ENCODE measurements around the gene HSD11B2. TPM values are rescaled to one million over a fixed set of nuclear protein-coding genes. Genes with fewer than 3 reads are reported as not detected.

Gene HSD11B2
- total RNA-seq (2022; extraction: Qiagen RNA extraction; ENCODE audit: low read depth), result 1.2 to 1.8 TPM (median 1.7 TPM) in 5 replicates

DNA sequence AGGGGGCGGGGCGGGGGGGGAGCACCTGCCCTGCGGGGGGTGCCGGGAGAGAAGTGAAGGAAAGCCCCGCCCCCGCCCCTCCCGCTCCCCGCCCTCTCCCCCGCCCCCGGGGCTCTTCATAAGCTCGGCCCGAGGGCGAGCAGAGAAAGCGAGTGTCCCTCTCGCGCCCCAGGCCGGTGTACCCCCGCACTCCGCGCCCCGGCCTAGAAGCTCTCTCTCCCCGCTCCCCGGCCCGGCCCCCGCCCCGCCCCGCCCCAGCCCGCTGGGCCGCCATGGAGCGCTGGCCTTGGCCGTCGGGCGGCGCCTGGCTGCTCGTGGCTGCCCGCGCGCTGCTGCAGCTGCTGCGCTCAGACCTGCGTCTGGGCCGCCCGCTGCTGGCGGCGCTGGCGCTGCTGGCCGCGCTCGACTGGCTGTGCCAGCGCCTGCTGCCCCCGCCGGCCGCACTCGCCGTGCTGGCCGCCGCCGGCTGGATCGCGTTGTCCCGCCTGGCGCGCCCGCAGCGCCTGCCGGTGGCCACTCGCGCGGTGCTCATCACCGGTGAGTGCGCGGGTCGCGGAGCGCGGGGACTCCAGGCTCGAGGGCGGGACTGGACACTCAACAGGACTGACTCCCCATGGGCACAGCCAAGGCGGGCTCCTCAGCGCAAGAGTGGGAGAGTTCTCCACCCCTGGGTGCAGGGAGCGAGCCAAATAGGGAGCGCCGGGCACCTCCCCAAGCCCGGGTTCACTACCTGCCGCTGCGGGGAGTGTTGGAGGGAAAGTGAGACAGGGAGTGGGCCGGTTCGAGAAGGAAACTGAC is at the start of gene HSD11B2:
Gene HSD11B2 (plus strand): TSS at position 145 of the 798 bp plus-strand sequence. CDS start 128 bp downstream, at position 273.

DNA sequence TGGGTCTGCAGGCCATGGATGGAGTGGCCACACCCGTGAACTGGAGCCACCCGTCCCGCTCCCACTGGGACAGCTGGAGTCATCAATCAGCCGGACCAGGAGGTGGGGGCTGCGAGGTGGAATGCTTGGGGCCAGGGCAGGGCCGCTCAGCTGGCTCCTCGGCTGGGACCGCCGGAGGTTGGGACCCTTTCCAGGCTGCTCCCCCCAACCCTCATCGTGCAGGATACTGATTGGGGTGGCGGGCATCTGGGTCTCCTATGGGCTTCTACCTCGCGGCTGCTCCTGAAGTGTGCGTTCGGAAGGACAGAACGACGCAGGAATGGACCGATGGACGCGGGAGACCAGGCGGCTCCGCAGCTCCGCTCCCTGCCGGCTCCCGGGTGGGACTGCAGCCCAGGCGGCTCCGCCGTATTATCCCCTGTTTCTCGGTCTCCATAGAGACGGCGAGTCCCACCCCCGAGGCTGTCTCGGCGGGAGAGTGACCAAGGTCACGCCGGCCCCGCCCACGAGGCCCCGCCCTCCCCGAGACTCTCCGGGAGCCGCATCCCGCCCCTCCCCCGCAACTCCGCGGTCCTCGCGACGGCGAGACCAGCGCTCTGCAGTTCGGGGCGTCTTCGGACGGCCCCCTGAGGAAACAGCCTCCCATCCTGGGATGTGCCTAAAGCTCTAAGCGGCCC is 37.7 kb upstream of the HSD11B2 start, which contains the start of gene TPPP3:
Gene TPPP3 (minus strand): TSS at position 388 of the 677 bp plus-strand sequence. CDS start 2,387 bp downstream, outside the sequence.

DNA sequence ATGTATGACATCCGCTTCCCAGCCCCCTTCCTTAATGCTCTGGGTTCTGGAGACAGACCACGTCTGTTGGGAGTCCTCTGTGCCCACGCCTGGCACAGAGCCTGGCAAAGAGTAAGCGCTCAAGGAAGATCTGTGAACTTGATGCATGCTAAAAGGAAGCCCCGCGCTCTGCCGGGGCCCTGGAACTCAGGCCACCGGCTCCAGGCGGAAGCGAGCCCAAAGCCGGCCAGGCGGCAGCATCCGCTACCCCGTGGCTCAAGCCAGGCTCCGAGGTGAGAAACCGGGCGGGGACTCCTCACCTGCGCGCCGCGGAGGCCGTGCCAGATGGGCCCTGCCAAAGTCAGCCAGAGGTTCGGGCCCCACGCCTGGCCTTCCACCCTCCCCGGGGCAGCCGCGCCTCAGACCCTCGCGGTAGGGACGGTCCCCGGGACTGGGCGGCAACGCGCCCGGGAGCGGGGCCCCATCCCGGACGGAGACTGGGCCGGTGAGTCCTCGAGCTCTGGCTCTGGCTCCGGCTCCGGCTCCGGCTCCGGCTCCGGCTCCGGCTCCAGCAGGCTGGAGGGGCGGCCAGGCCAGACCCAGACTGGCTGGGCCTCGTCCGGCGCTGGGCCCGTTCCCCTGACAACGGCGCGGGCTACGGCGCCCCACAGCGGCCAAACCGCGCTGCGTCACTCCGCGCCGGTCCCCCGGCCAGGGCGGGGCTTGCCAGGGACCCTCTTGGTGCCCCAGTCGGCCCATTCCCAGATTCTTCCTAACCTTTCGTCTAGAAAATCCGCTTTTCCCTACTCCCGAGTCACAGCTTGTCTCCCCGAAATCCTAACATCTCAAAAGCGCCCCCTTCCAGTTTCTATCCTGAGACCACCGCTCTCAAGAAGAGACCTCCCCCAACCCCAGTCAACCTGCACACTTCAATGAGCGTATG is 14.8 kb upstream of the HSD11B2 start, which contains the start of gene ZDHHC1:
Gene ZDHHC1 (minus strand): TSS at position 606 of the 922 bp plus-strand sequence. CDS start 8,702 bp downstream, outside the sequence.

DNA sequence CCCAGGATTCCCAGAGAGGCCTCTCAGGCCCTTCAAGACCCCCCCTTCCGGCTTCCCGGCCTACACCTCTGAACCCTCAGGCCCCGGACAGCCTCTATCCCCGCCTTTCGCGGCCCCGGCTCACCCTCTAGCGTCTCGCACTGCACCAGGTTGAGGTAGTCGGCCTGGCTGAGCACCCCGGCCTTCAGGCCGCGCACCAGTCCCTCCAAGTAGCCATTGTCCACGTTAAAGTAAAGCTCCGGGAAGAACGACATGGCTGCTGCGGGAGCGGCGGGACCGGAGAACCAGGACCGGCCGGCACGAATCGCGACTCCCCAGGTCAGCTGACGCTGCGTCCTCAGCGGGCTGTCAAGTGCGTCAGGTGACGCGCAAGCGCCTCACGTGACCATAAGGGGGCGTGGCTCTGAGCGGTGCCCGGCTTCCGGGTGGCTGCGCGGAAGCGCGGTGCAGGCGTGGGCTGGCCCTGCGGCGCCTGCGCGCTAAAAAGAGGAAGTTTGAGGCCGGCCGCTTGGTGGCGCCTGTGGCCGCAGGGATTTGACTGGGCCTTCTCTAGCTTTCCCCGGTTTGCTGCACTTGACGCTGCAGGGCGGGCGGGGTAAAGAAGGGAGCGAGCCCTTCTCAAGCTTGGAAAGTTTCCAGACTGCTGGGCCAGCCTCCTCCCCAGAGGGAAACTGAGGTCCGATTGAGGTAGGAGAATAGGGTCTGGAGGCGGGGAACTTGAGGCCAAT is 50.1 kb downstream of the HSD11B2 start, which contains the start of gene ATP6V0D1:
Gene ATP6V0D1 (minus strand): TSS at position 325 of the 728 bp plus-strand sequence. CDS start 71 bp downstream, at position 254.

DNA sequence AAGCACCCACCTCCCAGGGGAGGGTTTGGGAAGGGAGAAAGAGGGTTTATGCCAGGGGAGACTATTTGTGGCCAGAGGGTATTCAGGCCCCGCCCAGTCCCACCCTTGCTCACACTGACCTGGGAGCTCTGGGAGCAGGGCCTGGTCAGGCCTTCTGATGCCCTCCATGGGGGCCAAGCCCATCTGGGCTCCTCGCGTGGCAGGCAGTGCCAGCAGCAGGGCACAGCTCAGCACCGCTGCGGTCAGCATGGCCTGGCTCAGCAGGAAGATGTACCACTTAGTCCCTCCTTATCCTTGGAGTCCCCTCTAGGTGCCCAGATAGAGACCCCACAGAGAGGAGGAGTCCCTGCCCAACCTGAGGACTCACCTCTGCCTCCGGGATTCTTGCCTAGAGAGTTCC is 52.2 kb downstream of the HSD11B2 start, which contains the start of gene AGRP:
Gene AGRP (minus strand): TSS at position 398 of the 400 bp plus-strand sequence. CDS start 149 bp downstream, at position 249.

Other genes starting within 250 kb of the HSD11B2 start
- 3.0 to 6.4 TPM (median 5.2 TPM) in 5 replicates for gene MATCAP1, start 247.2 kb upstream of the HSD11B2 start, total RNA-seq (2022; extraction: Qiagen RNA extraction; ENCODE audit: low read depth)
- not detected in 5 replicates for gene EXOC3L1, start 241.0 kb upstream of the HSD11B2 start, total RNA-seq (2022; extraction: Qiagen RNA extraction; ENCODE audit: low read depth)
- gene E2F4, start 239.0 kb upstream of the HSD11B2 start, total RNA-seq (2022; extraction: Qiagen RNA extraction; ENCODE audit: low read depth), result 73.1 to 95.2 TPM (median 91.3 TPM) in 5 replicates
- gene ELMO3, start 232.0 kb upstream of the HSD11B2 start, total RNA-seq (2022; extraction: Qiagen RNA extraction; ENCODE audit: low read depth), result 0.75 to 1.6 TPM (median 1.2 TPM) in 5 replicates
- gene TMEM208, start 204.0 kb upstream of the HSD11B2 start, total RNA-seq (2022; extraction: Qiagen RNA extraction; ENCODE audit: low read depth), result 87.7 to 101 TPM (median 89.2 TPM) in 5 replicates
- 30.2 to 53.3 TPM (median 46.7 TPM) in 5 replicates for gene FHOD1, start 183.6 kb upstream of the HSD11B2 start, total RNA-seq (2022; extraction: Qiagen RNA extraction; ENCODE audit: low read depth)
- 0.89 to 1.6 TPM (median 1.4 TPM) in 5 replicates for gene SLC9A5, start 182.1 kb upstream of the HSD11B2 start, total RNA-seq (2022; extraction: Qiagen RNA extraction; ENCODE audit: low read depth)
- gene PLEKHG4, start 151.6 kb upstream of the HSD11B2 start, total RNA-seq (2022; extraction: Qiagen RNA extraction; ENCODE audit: low read depth), result 9.4 to 16.4 TPM (median 15.4 TPM) in 5 replicates
- 0.21 to 0.35 TPM (median 0.30 TPM) in 4 of 5 replicates, not detected in the other for gene KCTD19, start 104.4 kb upstream of the HSD11B2 start, total RNA-seq (2022; extraction: Qiagen RNA extraction; ENCODE audit: low read depth)
- gene LRRC36, start 104.3 kb upstream of the HSD11B2 start, total RNA-seq (2022; extraction: Qiagen RNA extraction; ENCODE audit: low read depth), result 0.13 to 0.20 TPM in 2 of 5 replicates, not detected in the others
- 7.5 to 14.0 TPM (median 12.4 TPM) in 5 replicates for gene TPPP3, start 37.6 kb upstream of the HSD11B2 start, total RNA-seq (2022; extraction: Qiagen RNA extraction; ENCODE audit: low read depth)
- 5.3 to 7.6 TPM (median 6.5 TPM) in 5 replicates for gene ZDHHC1, start 14.6 kb upstream of the HSD11B2 start, total RNA-seq (2022; extraction: Qiagen RNA extraction; ENCODE audit: low read depth)
- 96.3 to 122 TPM (median 110 TPM) in 5 replicates for gene ATP6V0D1, start 50.0 kb downstream of the HSD11B2 start, total RNA-seq (2022; extraction: Qiagen RNA extraction; ENCODE audit: low read depth)
- not detected in 5 replicates for gene AGRP, start 52.4 kb downstream of the HSD11B2 start, total RNA-seq (2022; extraction: Qiagen RNA extraction; ENCODE audit: low read depth)
- 33.1 to 44.1 TPM (median 37.1 TPM) in 5 replicates for gene RIPOR1, start 97.7 kb downstream of the HSD11B2 start, total RNA-seq (2022; extraction: Qiagen RNA extraction; ENCODE audit: low read depth)
- 28.6 to 39.1 TPM (median 38.0 TPM) in 5 replicates for gene CTCF, start 131.4 kb downstream of the HSD11B2 start, total RNA-seq (2022; extraction: Qiagen RNA extraction; ENCODE audit: low read depth)
- 1.0 to 2.0 TPM (median 1.7 TPM) in 5 replicates for gene CARMIL2, start 214.0 kb downstream of the HSD11B2 start, total RNA-seq (2022; extraction: Qiagen RNA extraction; ENCODE audit: low read depth)
- 23.8 to 36.1 TPM (median 33.6 TPM) in 5 replicates for gene ACD, start 229.1 kb downstream of the HSD11B2 start, total RNA-seq (2022; extraction: Qiagen RNA extraction; ENCODE audit: low read depth)
- 1.2 to 2.1 TPM (median 1.7 TPM) in 5 replicates for gene PARD6A, start 229.8 kb downstream of the HSD11B2 start, total RNA-seq (2022; extraction: Qiagen RNA extraction; ENCODE audit: low read depth)
- gene ENKD1, start 235.6 kb downstream of the HSD11B2 start, total RNA-seq (2022; extraction: Qiagen RNA extraction; ENCODE audit: low read depth), result 9.4 to 11.1 TPM (median 10.4 TPM) in 5 replicates
- 0.14 TPM in 1 of 5 replicates, not detected in the others for gene C16orf86, start 235.7 kb downstream of the HSD11B2 start, total RNA-seq (2022; extraction: Qiagen RNA extraction; ENCODE audit: low read depth)

Measured in A549 treated with RU486 at 1 μM for 4 hours (cell line).